HS-27A (cell line): ENCODE measurements around the gene PIK3CG.
"Not testable (repeated sequence)": the region's sequence is repeated elsewhere in the genome, so short reads cannot be mapped to it uniquely, and the experiment has no call there.

Source experiments
- DNase-seq: peaks from one replicate; pipeline ENCODE4 v3.0.0-alpha.2; 2012; ENCODE audit warnings: low read depth, missing footprints

Gene PIK3CG

GRCh38 chr7:106887421-106887820 lies 22.3 kb downstream of the PIK3CG start:
- no peak for DNase-seq

- no peak for DNase-seq
Measured at GRCh38 chr7:106888204-106888603, 23.1 kb downstream of the PIK3CG start.

GRCh38 chr7:106890952-106891351 lies 25.9 kb downstream of the PIK3CG start:
- DNase-seq, result no peak

GRCh38 chr7:106891548-106892410 lies 26.7 kb downstream of the PIK3CG start:
- DNase-seq, result no peak

- DNase-seq, result no peak
Measured at GRCh38 chr7:106893591-106893990, 28.5 kb downstream of the PIK3CG start.

- no peak for DNase-seq
Measured at GRCh38 chr7:106895246-106895864, 30.3 kb downstream of the PIK3CG start.

- no peak for DNase-seq
Measured at GRCh38 chr7:106896231-106896630, 31.1 kb downstream of the PIK3CG start.

- DNase-seq, result not testable (repeated sequence)
Measured at GRCh38 chr7:106897553-106897952, 32.5 kb downstream of the PIK3CG start.

- not testable (repeated sequence) for DNase-seq
Measured at GRCh38 chr7:106898967-106899366, 33.9 kb downstream of the PIK3CG start.

GRCh38 chr7:106901828-106902441 lies 36.9 kb downstream of the PIK3CG start:
- no peak for DNase-seq

GRCh38 chr7:106905734-106906133 lies 40.7 kb downstream of the PIK3CG start:
- DNase-seq, result no peak

GRCh38 chr7:106911959-106912358 lies 46.9 kb downstream of the PIK3CG start:
- no peak for DNase-seq

GRCh38 chr7:106914018-106914607 lies 49.0 kb downstream of the PIK3CG start:
- DNase-seq, result no peak

GRCh38 chr7:106915407-106915806 lies 50.3 kb downstream of the PIK3CG start:
- DNase-seq, result no peak

GRCh38 chr7:106915873-106916272 lies 50.8 kb downstream of the PIK3CG start:
- DNase-seq, result no peak

- no peak for DNase-seq
Measured at GRCh38 chr7:106916679-106917078, 51.6 kb downstream of the PIK3CG start.

- no peak for DNase-seq
Measured at GRCh38 chr7:106918991-106919390, 53.9 kb downstream of the PIK3CG start.

GRCh38 chr7:106924468-106924867 lies 59.4 kb downstream of the PIK3CG start:
- DNase-seq, result not testable (repeated sequence)

- no peak for DNase-seq
Measured at GRCh38 chr7:106926892-106927291, 61.8 kb downstream of the PIK3CG start.

GRCh38 chr7:106927536-106927935 lies 62.5 kb downstream of the PIK3CG start:
- DNase-seq, result no peak

GRCh38 chr7:106929616-106930015 lies 64.5 kb downstream of the PIK3CG start:
- DNase-seq, result not testable (repeated sequence)

GRCh38 chr7:106936236-106936635 lies 71.2 kb downstream of the PIK3CG start:
- DNase-seq, result no peak

- not testable (repeated sequence) for DNase-seq
Measured at GRCh38 chr7:106938122-106938521, 73.0 kb downstream of the PIK3CG start.
